EL (cell line): ENCODE measurements around the gene SLC4A8.

Source experiments
- DNase-seq: peaks from one replicate; pipeline ENCODE4 v3.0.0-alpha.2; 2016

The SLC4A8 gene

DNA sequence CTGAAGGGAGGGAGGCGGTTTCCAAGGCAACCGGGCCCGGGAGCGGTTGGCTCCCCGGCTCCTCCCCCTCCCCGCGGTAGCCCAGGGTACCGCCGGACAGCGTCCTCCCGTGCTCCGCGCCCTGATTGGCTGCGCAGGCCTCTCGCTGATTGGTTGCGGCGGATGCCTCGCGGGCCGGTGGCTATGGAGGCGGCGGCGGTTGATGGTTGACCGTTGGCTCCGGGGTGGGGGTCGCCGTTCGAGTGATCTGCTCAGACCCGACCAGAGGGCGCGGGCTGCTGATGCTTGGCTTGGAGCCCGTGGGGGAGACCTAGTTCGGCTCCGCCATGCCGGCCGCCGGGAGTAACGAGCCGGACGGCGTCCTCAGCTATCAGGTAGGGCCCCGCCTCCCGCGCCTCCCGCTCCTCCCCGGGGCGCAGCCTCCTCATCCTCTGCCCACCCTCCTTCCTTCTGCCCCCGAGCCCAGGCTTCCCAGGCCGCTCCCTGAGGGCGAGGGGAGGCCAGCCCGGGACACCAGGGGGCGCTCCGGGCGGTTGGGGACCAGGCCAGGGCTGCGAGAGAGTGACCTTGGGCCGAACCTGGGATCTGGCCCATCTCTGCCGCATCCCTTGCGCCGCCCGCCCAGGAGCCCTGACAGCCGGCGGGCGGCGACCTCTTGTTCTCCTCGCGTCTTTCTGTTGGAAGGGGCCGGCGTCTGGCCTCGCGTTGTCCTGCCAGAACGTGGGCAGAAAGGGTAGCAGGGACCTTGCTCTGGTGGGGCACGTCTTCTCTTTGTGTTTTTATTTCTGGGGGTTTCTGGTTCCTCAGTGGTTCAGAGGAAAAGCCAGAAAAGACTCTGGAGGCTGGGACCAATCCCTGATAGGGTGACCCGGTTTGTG is at the start of gene SLC4A8:
SLC4A8 (plus strand) TSS at position 170 of the 878 bp plus-strand sequence; CDS start at position 327, 157 bp downstream.
- peak; percentile 90 for DNase-seq

GRCh38 chr12:51374856-51375255 is 49.8 kb upstream of the SLC4A8 start:
- DNase-seq = no peak

GRCh38 chr12:51377099-51377984 is 47.3 kb upstream of the SLC4A8 start:
- no peak for DNase-seq

GRCh38 chr12:51378749-51379148 is 45.9 kb upstream of the SLC4A8 start:
- no peak for DNase-seq

DNA sequence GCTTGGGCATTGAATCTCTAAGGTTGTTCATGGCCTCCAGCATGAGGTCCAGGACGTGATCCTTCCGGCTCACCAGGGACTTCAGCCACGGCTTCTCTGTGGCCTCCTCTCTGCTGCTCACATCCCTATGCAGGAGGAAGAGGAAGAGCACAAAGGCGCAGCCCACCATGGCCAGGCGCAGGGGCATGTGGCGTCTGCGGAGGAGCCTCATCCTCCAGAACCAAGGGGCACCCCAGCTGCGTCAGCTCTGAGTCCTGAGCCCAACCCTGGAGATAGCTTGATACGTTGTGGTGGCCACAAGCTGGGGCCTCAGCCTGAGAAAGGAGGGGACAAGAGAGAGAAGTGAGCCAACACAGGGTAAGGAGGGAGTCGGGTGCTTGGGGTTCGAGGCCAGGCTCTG is 45.1 kb upstream of the SLC4A8 start:
- no peak for DNase-seq

- DNase-seq = no peak
These were observed 43.2 kb upstream of the SLC4A8 start for GRCh38 chr12:51381226-51382079.

DNA sequence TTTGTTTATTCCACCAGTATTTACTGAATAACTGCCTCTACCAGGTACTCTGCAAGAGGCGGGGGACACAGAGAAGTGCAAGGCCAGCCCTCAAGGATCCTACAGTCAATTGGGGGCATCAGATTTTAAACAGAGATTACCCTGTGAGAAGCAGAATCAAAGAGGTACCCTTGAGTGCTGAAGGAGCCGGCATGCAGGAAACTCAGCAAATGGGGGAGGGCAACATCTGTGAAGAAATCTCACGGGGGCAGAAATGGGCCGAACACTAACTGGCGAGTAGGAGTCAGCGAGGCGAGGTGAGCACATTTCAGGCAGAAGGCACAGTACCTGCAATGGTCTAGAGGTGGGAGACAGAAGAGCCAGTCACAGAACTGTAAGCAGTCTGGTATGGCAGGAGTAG is 42.5 kb upstream of the SLC4A8 start:
- DNase-seq = no peak

DNA sequence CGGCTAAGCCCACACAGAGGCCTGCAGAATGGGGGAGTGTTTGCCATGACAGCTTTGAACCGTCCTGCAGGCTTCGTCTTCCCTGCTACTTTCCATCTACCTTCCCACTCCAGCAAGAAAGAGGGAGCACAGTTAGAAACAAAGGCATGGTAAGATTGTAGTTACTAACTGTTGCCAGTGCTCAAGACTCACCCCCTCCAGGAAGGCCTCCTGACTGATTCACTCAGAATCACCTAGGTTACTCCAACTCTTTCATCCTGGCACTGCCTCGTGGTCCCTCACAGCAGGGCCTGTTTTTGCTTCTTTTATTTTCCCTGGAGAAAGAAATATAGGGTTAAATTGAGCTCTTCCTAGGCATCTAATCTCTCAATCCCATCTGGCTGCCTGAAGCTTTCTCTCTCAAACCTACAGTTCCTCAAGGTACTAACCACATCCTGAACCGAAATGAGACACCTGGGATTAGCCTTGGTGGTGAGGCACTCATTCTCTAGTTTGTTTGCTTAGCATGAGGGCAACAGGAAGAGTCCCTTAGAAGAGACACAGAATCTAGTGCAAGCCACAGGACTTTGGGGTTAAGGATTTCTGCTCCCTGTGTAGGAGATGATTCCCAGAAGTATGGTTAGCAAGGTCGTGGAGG is 41.2 kb upstream of the SLC4A8 start:
- no peak for DNase-seq

- no peak for DNase-seq
These were observed 38.3 kb upstream of the SLC4A8 start for GRCh38 chr12:51386351-51386750.

- DNase-seq = peak; percentile 86
These were observed 36.4 kb upstream of the SLC4A8 start for GRCh38 chr12:51388069-51388799.

DNA sequence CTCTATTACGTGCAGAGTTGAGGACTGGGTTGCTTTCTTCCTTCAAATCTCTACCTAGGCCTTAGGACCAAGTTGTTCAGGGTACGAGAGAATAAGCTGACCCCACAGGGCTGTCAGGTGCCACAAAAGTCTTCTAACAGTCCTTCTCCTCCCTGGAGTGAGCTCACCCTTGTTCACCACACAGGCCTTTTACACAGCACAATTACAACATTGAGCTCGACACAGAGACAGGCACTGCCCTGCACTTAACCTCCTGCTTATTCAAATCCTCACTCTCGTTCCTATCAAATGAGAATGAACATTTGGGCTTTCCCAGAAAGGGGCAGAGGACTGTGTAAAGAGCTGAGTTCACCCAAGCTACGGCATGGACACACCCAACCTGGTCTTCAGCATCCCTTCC is 35.8 kb upstream of the SLC4A8 start:
- no peak for DNase-seq

GRCh38 chr12:51389302-51389999 is 35.2 kb upstream of the SLC4A8 start:
- DNase-seq = peak; percentile 73

DNA sequence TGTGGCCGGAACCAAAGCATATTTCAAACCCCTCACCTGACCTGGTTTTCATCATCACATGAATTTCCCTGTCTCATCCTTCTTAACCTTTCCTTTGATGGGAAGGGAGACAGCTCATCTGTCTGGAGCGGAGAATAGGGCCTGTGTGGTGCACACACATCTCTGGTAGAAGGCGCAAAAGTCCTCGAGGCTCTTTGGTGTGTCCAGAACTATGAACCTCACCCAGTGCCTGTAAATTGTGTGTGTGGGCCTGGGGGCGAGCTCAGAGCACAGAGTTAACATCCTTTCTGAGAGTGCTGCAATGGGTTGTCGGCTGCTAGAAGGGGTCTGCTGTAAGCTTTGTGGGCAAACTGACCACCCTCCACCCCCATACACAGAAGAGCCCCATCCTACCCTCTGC is 34.2 kb upstream of the SLC4A8 start:
- no peak for DNase-seq

GRCh38 chr12:51390891-51391282 is 33.7 kb upstream of the SLC4A8 start:
- DNase-seq = peak; percentile 53

DNA sequence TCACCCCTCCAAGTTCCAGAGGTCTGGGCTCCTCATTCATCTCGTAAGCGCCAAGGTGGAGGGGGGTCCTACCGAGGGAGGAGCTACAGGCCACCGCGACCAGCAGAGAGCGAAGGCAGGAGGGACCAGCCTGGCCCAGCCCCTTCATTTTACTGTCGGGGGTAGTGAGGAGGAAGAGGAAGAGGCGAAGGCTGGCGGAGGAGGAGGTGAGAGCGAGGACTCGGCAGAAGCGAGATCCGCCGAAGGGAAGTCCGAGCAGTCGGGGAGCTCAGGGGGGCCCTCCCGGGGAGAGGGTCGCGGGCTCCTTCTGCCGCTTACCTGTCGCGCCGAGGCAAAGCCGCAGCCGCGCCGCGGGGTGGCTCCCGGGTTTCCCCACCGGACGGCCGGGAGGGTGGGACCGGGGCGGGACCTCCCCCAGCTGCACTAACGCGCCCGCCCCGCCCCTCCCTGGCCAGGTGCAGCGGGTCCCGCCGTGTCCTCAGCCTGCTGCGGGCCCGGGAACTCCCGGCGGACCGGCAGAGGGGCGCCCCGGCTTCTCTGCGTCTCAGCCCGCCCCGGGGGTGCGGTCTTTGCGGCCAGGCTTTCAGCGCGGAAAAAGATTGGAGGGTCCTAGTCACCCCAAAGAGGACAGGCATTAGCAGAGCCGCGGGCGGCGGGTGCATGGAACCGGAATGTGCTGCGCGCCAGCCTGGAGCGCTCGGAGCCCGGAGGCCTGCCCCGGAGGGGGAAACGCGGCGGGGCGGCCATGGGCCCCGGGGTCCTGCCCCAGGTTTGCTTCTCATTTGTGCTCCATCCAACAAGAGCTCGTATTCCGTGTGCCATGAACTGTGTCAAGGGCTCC is 33.1 kb upstream of the SLC4A8 start, which contains the start of gene GALNT6:
GALNT6 (minus strand) TSS at position 124 of the 841 bp plus-strand sequence. CDS start 11,625 bp downstream, outside the sequence.
- DNase-seq = peak; percentile 41

DNA sequence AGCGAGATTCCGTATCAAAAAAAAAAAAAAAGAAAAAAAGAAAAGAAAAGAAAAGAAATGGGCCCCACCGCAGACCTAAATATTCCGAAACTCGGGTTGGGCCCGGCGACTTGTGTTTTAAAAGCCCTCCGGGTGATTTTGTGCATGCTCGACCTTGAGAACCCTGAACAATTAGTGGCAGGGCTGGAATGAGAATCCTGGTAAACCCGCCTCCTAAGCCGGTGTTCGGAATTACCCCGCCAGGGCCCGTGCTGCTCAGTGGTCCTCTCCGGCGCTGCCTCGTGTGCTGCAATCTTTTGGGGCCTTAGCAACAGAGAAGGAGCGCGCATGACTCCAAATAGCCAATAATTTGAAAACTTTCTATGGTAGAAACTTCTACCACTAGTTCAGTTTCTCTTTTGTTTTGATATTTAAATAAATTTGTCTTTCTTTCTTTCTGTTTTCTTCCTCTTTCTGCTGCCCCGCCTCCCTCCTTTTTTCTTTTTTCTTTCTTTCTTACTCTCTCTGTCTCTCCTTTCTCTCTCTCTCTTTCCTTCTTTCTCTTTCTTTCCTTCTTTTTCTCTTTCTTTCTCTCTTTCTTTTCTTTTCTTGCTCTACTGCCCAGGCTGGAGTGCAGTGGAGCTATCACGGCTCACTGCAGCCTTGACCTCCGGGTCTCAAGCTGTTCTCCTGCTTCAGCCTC is 31.9 kb upstream of the SLC4A8 start:
- peak; percentile 74 for DNase-seq

GRCh38 chr12:51393676-51394545 is 30.7 kb upstream of the SLC4A8 start:
- DNase-seq = peak; percentile 97
